NCI-H2227 (cell line): ENCODE results near the gene CASZ1.

Experiments
- DNase-seq: peaks from one replicate; lab custom pipeline; 2025; ENCODE audit not compliant: unreplicated experiment; lab: John Stamatoyannopoulos, UW

Gene CASZ1

DNA sequence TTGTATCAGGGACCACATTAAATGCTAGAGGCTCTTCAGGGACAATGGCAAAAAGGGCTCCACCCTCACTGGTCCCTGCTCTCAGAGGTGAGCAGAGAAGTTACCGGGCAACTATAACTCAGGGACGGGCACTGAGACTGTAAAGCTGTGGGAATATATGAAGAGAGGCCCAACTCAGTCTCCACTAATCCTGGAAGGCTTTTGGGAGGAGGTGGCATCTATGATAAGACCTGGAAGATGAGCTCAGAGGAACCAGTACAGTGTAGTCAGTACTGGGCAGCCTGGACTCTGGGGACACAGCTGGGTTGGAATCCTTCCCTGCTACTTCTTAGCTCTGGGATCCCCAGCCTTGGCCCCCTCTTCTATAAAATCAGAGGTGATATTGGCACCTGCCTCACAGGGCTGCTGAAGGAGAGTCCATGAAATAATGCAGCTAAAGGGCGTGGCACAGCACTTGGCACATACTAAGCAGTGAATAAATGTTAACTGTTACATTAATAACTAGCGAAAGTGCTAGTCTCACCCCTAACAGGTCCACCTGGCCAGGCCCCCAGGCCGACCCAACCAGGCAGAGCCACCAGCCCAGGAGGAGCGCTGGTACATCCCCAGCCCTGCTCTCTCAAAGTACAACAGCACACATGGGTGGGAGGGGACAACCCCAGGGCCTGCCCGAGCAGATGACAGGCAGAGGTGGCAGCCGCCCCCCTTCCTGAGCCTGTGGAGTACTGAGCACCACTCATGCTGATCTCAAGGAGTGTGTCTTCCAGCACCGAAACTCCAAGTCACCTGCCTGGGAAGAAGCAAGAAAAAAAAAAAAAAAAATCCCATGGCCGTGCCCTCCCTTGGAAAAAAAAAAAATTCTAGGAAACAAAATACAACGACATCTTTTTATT lies 62.7 kb downstream of the CASZ1 start:
- DNase-seq, result peak; percentile 20

DNA sequence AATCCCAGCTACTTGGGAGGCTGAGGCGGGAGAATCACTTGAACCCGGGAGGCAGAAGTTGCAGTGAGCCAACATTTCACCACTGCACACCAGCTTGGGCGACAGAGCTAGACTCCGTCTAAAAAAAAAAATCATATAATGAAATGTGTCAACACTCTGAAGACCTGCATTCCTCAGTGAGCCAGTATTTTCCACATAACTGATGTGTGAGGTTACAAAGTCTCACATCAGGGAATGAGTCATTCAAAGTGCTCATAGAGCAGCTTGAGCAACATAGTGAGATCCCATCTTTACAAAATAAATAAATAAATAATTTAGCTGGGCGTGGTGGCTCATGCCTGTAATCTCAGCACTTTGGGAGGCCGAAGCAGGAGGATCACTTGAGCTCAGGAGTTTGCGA lies 65.5 kb downstream of the CASZ1 start:
- no peak for DNase-seq

DNA sequence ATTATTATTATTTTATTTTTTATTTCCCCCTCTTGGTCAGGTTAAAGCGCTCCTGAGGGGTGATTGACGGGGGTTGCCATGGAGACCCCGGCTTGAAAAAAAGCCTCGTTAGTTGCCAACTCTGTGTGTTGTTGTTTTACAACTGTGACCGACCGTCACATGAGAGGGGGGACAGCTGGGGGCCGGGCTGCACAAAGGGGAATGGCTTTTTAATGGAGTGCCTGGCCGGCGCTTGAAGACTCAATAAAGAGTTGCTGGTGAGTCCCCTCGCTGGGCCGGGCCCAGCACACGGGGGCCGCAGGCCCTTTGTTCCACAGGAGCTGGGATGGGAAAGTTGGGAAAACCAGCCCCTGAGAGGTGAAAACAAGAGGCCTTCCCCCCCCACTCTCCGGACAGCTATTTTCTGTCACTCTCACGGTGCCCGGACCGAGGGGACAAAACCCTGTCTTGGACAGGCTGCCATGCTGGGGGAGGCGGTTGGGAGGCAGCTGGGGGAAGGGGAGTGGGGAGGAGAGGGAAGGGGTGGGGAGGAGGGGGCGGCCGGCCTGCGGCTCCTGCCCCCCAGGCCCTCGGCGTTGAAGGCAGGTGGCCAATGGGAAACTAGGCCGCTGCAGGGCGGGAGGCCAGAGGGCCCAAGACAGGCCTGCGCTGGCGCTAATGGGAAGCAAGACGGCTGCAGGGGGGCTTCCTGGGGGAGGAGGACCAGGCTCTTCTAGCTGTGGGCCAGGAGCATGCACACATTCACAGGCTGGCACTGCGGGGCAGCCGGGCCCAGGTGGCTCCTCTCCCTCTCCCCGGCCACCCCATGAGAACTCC lies 67.6 kb downstream of the CASZ1 start:
- no peak for DNase-seq

DNA sequence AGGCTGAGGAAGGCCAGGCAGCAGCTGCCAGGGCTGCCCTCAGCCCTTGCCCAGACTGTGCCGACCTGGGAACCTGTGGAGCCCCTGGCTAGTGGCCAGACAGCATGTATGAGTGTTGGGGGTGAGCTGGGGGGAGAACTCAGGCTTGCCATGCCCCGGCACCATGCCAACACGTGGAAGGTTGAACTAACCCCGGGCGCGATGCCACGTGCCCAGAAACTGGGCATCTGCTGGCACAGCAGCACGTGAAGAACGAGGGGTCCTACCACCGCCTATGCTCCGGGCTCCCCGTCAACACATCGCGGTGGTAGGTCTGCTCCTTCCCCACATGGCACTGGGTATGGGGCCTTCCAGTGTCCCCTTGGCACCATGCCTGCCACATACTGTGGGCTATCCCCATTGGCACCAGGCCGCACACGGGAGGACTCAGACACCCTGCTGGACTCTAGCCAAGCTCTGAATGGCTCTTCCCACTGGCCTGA lies 68.7 kb downstream of the CASZ1 start:
- no peak for DNase-seq

DNA sequence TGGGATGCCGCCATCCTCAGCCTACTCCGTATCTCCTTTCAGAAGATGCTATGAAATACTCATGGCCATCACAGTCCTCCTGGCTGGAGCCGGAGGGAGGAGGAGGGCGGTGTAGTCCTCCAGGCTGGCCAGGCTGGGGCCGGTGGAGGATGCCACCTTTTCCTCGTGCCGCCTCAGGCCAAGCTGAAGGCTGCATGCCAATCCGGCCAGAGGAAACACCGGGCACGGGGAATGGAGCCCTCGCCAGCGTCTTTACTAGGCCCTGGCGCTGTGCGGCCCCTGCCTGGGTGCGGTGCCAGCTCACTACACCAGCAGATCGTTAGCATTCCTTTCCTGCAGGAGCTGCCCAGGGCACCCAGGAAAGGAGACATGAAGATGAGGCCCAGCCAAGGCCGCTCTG lies 70.1 kb downstream of the CASZ1 start:
- DNase-seq, result no peak

DNA sequence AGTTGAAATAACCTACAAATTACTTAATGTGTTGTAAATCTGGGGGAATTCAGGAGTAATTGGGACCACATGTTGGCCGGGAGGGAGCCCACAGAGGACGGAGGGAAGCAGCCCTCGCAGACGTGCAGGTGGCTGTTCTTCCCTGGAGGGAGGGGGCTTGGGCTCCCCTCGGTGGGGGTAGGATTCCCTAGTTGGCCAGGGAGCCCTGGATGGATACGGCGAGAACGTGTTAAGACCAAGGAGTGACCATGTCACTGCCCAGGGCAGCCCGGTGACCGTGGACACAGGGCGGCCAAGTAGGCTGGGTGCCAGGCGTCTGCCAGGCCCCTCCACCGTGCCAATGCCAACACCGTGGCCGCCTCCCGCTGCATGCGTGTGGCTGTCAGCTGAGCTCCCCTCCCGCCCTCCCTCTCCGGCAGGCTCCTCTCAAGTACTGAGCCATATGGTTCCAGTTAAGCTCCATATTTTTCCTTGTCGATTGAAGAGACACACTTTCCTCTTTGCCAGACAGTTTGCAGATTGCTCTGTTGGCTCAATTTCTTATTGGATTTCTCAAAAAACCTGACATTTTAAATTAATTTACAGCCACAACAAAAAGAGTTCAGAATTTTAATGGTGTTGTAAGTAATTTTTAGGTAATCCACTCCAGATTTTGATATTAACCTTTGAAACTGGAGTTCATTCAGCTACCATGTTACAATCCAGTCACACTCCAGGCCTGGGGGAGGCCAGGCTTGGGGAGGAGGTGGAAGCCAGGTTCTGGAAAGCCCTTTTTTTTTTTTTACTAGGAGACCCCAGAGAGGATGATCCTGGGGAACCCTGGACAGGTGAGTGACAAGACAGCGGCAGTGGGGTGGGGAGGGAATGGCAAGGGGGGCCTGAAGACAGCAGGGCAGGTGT lies 71.2 kb downstream of the CASZ1 start:
- no peak for DNase-seq

DNA sequence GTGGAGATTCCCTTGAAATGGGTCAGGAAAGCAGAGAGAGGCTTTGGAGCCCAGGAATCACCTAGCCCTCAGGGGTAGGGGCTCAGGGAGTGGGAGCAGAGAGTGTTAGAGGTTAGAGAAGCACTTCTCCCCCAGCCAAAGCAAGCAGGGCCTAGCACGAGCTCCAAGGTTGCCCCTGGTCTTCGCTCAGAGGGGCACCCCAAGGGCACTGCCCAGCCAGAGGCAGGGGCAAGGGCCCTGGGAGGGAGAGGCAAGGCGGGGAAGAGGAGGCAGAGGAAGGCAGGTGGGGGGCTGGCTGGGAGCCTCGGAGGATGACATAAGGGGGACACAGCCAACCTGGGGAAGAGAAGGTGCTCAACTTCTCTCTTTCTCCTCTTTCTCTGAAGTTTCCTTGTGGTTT lies 71.9 kb downstream of the CASZ1 start:
- DNase-seq, result no peak

GRCh38 chr1:10724052-10724494 lies 72.4 kb downstream of the CASZ1 start:
- DNase-seq, result no peak

GRCh38 chr1:10723317-10723716 lies 73.1 kb downstream of the CASZ1 start:
- no peak for DNase-seq

- no peak for DNase-seq
These were observed 73.6 kb downstream of the CASZ1 start for GRCh38 chr1:10722803-10723202.

DNA sequence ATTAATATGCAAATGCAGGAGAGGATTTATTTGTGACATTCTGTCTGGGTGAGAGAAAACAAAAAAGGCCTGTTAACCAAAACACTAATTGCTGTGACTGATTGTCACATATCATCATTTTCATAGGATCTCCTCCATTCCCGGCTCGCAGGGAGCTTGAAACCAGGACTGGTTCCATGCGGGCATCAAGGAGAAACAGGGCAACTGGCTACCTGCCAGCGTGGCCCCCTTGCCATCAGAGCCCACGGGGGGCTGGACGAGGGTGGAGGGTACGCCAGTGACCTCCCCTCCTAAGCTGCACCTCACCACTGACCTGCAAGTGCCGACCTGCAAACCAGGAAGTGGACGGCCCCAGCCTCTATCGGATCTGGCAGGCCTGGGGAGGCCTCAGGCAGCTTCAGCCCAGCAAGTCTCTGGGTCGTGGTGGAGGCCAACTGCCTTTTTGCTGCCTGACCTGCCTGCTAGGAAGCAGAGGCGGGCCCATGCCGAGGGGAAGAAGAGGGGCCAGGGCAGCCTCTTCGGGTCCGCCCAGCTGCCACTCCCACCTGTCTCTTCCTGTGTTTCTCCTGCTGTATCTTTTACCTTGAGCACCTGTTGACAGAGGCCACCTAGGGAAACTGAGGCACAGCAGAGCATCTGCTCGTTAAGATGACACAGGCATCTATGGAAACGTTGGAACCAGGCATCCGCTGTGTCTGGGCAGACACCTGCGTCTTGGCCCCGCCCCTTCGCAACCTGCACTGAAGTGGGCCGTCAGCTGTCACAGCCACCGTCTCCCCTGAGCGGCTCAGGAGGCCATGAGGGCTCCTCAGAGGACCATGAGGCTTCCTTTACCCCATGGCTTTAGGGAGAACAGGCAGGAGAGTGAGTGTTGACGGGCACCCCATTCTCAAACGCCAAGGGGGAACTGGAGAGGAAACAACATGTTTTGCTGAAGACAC lies 74.8 kb downstream of the CASZ1 start:
- DNase-seq, result no peak

DNA sequence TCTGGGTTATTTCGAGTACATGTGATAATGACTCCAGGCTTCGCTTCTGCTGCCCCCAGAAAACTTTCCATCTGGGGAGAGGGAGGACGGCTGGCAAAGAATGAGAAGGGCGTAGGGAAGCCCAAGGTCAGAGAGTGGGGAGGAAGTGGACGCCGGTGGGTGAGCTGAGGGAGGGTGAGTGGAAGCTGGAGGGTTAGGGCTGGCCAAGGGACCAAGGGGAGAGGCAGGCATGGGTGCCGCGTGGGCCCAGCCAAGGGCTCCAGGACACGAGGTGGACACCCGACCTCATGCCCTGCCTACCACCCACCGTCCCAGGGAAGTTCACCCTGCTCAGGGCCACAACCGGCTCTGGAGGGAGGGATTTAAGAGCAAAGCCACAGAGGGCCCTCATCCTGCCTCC lies 75.8 kb downstream of the CASZ1 start:
- no peak for DNase-seq

DNA sequence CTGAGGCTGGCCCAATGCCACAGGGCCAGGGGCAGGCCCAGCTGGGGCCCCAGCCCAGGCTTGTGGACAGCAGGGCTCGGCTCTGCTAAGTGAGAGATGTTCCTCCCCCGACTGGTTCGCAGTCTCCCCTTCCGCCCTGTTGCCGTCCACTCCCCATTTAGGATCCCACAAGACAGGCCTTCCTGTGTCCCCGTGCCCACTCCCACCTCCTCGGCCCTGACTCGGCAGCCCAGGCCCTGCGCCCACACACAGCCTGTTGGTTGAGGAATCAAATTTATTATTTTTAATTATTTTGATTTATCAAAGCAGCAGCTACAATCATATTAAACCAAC lies 78.4 kb downstream of the CASZ1 start:
- no peak for DNase-seq

GRCh38 chr1:10717296-10718082 lies 79.0 kb downstream of the CASZ1 start:
- DNase-seq, result no peak

- no peak for DNase-seq
These were observed 79.6 kb downstream of the CASZ1 start for GRCh38 chr1:10716840-10717239.

- no peak for DNase-seq
These were observed 81.9 kb downstream of the CASZ1 start for GRCh38 chr1:10714337-10715114.

- no peak for DNase-seq
These were observed 82.8 kb downstream of the CASZ1 start for GRCh38 chr1:10713614-10714013.

GRCh38 chr1:10712568-10713362 lies 83.7 kb downstream of the CASZ1 start:
- DNase-seq, result no peak
